NCI-H2196 treated with DMSO at 0.1 percent for 48 hours (cell line): Measurements from ENCODE around the gene TEFM.
A peak's percentile ranks its signal among the peaks of the same experiment; 100 is the strongest.
"Not testable (repeated sequence)": the region's sequence is repeated elsewhere in the genome, so short reads cannot be mapped to it uniquely, and the experiment has no call there.

Source experiments
- DNase-seq: peaks from one replicate; lab custom pipeline; 2025; ENCODE audit not compliant: unreplicated experiment; lab: John Stamatoyannopoulos, UW

The TEFM gene, protein sequence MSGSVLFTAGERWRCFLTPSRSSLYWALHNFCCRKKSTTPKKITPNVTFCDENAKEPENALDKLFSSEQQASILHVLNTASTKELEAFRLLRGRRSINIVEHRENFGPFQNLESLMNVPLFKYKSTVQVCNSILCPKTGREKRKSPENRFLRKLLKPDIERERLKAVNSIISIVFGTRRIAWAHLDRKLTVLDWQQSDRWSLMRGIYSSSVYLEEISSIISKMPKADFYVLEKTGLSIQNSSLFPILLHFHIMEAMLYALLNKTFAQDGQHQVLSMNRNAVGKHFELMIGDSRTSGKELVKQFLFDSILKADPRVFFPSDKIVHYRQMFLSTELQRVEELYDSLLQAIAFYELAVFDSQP

DNA sequence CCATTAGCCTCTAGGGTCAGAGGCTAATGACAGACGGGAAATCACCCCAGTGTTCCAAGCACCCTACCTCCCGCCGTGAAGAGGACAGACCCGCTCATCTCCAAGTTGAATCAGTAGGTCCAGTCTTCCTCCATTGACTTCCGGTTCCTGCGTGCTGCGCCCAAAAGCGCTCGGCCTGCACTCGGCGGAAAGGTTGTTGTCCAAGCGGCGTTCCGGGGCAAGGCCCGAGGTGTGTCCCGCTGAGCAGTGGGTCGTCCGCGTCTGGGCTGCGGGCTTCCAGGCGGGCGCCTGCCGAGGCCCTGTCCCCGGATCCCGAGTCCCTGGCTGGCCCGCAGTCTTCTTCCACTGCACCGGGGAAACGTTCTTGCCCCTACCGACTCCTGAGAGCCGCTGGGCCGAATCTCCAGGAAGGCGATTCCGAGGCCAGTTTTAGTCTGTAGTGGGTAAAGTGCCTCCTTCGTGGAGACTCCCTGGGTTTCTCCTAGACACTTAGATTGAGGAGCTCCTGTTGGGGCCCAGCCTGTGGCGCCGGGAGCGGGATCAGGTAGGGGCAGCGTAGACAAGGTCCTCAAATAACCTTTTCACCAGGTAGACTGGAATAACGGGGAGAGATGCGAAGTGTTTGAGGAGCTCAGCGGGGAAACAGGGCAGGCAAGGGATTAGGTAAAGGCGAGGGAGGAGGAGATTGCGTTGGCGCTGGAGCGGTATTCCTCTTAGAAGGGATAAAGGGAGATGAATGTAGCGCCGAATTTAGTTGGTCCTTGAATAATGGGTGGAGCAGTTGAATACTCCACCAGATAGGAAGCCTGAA lies at the start of gene TEFM:
Gene TEFM, minus strand, starts transcription at position 138 of the 811 bp plus-strand sequence. Its CDS starts 40 bp downstream, at position 98.
- DNase-seq = peak; percentile 33

DNA sequence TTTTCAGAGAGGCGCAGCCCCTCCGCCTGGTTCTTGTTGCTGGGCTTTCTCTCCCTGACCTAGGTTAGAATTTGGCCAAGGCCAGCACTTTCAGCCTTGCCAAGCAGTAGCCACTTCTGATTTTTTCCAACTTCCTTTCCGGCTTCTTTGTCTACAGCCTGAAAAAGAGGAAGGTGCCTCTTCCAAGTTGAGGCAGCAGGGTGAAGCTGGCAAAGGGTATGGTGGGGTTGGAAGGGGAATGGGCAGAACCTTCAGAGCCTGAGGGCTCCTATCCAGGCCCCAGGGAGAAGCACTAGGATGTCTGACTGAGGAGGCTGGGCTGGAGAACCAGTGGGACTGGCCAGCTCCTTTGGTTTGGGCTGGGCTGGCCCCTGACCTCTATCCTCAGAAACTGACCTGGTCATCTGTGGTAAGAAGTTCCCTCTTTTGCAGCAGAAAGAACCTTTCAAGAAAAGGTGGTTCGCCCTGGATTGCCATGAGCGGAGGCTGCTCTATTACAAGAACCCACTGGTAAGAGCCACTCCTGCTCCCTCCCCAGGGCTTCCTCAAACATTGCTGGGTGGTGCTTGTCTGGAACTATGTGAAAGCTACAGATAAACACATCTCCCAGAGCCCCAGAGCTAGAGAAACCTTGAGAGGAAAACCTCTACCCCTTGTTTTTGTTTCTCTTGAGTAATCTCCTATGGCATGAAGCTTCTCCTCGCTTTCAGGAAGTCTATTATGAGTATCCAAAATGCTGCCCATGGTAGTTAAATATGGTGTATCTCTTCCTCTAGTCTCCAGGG lies 48.2 kb upstream of the TEFM start:
- no peak for DNase-seq

DNA sequence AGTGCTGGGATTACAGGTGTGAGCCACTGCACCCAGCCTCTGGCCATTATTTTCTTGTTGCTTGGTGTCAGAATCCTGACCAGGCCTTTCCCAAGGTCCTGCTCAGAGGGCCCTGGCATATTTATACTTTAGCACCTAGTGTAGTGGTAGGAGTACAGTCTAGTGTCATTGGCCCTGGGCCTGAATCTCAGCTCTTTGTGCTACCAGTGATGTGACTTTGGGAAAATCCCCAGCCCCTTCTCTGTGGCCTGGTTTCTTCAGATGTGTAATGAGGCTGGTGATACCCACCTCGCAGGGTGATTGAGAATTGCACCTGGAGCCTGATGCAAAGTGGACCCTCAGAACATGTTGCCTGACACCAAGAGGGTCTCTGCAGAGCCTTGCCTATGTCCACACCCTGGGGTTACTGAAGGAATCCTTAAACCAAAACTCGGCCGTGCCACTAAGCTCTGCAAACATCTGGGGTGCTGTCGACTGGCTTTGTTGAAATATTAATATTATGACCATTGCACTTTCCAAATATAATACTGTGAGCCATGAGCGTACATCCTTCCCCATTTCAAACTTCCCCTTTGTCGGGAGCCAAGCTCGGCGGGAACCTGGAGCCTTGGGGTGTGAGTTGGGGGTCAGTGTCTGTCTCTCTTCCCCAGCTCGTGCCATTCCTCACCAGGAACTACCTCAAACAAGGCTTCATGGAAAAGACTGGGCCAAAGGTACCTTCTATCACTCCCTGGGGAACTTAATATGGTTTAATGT lies 46.8 kb upstream of the TEFM start:
- no peak for DNase-seq

DNA sequence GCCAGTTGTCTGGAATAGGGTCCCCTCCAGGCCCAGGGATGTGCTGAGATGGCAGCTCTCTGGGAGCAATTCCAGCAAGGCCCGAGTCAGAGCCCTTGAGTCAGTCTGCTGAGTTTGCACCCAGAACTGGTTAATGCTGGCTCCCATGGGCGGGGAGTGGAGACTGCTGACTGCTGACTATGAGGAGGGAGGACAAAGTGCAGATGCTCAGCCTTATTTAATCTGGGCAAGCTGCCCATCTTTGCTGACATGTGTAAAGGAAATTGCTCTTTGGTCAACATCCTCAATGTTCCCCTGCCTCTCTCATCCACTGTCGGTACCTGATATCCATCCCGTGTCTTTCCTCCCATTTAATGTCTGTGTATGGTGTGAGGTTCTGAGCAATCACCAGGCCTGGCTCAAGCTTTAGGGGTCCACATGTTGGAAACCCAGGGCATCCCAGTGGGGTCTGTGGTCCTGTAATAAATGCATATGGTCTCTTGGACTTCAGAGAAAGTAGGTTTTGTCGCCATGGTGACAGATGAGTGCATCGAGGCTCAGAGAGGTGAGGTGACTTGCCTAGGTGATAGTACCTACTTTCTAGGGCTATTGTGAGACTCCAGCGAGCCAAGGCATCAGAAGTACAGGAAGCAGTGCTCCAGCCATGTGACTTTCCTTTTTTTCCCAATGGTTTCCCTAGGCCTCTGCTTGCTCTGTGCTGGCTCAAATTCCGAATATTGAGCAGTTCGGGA lies 44.8 kb upstream of the TEFM start:
- peak; percentile 48 for DNase-seq

DNA sequence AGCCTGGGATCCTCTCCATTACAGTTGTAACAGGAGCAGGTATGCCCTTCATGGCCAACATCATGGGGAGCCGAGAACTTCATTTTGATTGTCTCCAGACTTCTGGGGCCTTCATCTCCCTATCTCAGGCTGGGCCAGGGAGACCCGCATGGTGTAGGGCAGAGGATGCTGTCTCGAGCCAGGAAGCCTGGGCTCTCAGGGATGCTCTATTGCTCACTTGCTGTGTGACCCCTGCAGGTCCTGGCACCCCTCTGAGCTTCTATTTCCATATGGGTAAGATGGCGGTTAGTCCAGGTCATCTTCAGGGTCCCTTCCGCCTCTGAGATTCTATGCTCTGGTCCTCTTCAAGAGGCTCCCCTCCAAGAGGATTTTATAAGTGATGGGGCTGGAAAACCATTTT lies 44.2 kb upstream of the TEFM start:
- DNase-seq = no peak

DNA sequence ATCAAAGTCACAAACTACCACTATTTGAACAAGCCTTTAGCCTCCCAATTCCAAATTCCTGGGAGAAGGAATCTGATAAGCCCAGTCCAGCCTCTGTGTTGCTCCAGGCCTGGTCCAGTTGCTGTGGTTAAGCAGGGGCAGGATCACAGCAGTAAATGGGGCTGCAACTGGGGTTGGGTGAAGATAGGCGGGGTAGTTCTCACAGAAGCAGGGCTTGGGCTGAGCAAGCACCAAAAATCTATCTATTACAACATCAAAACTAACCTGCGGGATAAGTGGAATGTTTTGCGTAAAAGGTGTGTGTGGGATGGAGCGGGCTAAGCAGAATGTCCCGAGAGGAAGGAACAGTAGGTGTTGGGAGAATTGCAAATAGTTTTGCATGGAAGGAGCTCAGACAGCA lies 41.8 kb upstream of the TEFM start:
- DNase-seq = no peak

DNA sequence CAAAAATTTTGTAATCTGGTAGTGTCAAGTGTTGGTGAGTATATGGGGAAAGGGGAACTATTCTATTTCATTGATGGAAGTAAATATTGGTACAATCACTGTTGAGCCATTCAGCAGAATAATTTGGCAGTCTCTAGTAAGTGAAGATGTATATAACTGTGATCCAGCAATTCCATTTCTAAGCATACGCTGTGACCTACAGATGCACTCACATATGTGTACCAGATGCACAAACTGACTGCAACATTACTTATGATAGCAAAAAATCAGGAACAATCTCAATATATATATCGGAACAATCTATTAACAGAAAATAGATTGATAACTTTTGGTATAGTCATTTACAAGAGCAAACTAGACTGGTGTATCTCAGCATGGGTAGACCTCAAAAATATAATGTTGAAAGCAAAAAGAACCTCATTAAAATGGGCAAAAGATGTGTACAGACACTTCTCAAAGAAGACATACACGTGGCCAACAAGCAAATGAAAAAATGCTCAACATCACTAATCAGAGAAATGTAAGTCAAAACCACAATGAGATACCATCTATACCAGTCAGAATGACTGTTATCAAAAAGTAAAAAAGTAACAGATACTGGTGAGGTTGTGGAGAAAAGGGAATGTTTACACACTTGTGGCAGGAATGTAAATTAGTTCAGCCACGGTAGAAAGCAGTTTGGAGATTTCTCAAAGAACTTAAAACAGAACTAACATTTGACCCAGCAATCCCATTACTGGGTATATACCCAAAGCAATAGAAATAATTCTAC lies 36.5 kb upstream of the TEFM start:
- no peak for DNase-seq

DNA sequence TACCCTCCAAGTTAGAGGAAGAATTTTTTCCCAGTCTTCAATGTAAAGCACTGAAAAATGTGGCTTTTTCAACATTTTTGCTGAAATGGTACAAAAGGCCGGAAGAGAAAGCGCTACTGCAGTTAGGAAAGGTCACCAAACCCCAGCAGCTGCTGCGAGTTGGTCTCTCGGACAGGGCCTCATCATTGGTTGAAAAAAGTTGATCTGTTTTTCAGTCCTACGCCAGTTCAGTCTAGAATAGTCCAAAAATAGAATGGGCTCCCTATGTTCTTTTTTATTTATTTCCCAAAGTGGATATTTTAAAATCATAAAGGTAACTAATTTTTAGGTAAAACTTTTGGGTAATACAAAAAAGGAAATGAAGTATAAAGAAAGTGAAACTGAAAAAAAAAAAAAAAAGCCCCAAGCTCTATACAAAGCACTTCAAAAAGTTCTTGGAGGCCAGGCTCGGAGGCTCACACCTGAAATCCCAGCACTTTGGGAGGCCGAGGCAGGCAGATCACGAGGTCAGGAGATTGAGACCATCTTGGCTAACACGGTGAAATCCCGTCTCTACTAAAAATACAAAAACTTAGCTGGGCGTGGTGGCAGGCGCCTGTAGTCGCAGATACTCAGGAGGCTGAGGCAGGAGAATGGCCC lies 33.1 kb upstream of the TEFM start:
- no peak for DNase-seq

DNA sequence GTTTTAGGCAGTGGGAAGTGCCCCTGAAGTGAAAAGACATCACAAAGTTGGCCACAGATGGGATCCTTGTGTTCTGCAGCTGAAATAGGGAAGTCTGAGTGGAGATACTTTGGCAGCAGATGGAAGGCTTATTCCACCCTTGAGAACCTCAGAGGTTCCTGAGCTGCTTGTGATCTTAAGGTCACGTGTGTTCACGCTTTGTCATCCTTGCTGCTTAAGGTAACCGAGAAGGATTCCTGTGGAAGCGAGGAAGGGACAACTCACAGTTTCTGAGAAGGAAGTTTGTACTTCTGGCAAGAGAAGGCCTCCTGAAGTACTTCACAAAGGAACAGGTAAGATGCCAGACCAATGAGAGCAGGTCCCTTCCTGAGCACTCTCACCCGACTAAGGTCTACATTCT lies 27.9 kb upstream of the TEFM start:
- DNase-seq = no peak

DNA sequence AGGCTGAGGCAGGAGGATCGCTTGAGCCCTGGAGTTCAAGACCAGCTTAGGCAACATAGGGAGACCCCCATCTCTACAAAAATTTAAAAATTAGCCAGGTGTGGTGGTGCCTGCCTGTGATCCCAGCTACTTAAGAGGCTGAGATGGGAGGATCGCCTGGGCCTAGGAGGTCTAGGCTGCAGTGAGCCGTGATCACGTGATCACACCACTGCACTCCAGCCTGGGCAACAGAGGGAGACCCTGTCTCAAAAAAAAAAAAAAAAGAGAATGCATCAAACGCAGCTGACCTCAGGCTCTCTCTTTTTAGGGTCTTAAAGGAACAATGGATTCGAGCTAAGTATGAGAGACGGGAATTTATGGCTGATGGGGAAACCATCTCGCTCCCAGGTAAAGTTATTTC lies 25.5 kb upstream of the TEFM start:
- DNase-seq = not testable (repeated sequence)

DNA sequence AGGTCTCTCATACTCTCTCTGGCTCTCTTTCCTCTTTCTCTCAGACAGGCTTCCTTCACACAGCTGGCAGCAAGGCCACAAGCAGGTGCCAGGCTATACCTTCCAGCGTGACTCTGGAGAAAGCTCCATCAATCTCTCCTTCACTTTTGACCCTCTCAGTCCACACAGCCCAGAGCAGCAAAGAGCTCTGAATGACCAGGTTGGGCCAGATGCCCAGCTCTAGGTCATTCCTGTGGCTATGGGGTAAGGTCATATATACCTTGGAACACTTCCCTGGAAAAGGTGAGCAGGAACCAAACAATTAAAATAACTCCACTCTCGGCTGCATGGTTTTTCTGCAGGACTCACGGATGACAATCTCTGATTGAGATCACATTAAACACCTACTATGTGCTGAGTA lies 24.5 kb upstream of the TEFM start:
- DNase-seq = no peak

DNA sequence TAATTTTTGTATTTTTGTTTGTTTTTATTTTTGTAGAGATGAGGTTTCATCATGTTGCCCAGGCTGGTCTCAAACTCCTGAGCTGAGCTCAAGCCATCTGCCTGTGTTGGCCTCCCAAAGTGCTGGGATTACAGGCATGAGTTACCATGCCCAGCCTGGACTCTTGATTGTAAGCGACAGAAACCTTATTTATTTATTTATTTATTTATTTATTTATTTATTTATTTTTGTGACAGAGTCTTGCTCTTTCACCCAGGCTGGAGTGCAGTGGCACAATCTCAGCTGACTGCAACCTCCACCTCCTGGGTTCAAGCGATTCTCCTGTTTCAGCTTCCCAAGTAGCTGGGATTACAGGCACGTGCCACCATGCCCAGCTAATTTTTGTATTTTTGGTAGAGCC lies 23.8 kb upstream of the TEFM start:
- not testable (repeated sequence) for DNase-seq

DNA sequence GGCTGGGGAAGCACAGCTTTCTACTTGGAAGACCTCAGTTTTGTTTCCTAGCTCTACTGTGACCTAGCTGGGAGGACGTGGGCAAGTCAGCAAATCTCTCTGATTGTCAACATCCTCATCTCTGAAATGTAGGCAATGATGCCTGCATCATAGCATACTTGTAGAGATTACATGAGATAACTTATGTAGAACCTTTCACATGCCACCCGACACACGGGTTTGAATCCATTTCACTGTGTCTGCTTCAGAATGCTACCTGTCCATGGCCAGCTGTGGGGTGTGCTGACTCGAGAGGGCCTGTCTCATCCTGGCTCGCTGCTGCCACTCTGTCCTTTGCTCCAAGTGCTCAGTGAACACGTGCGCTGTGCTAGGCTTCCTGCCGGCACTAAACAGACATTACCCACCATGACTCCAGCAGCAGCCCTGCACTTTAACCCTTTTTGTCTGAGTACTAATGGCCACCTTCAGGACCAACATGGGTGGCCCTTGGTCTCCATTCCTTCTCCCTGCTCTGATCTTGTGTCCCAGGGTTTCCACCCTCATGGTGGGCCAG lies 23.1 kb upstream of the TEFM start:
- no peak for DNase-seq

DNA sequence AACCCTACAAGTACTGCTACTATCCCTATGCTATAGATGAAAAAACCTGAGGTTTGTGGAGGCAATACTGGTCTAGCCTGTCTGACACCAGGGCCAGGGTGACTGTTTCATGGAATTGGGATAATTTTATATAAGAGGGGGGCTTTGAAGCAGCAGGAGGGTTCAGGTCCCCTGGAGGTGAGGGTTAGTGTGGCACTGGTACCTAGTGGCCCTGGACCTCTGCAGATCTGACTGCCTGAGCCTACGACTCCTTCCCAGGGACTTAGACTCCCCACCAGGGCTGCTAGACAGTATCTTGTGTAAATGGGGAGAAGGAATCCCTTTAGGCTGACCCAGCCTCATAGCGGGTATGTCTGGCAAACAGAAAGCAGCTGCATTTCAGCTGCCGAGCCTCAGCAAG lies 22.5 kb upstream of the TEFM start:
- DNase-seq = no peak

DNA sequence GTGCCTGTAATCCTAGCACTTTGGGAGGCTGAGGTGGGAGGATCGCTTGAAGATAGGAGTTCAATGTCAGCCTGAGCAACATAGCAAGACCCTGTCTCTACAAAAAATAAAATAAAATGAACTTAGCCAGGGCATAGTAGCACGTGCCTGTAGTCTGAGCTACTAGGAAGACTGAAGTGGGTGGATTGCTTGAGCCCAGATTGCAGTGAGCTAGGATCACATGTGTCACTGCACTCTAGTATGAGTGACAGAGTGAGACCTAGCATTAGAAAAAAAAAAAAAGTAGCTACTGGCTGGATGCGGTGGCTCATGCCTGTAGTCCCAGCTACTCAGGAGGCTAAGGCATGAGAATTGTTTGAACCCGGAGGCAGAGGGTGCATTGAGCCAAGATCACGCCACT lies 21.7 kb upstream of the TEFM start:
- DNase-seq = no peak

DNA sequence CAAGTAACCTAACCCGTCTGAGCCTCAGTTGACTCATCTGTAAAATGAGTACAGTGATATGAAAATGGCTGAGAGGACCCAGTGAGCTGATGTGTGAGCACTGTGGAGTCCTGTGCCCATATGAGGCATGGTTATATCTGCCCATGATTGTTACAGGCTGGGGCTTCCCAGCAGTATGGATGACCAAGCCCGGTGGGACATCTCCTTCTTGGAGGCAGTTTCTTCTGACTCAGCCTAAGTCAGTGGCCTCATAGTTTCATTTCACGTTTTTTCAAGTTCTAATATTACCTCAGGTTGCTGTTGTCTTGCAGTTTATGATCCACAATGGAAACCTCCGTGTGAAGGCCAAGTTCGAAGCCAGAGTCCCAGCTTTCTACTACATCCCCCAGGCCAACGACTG lies 20.5 kb upstream of the TEFM start:
- DNase-seq = no peak

DNA sequence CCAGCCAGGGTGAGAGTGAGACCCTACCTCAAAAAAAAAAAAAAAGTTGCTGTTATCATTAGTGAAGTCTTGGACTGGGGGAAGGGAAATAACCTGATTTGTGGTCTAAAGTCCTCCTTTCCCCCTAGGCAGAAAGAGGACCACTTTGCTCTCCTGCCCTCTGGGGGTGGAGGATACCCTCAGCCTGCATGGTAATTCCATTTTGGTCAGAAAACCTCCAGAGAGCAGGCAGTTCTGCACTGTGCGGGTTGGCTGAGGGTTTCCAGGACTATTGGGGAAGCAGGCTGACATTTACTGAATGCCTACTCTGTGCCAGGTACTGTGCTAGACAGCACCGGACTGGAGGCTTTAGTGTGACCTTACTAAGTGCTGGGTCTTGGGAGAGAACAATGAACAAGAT lies 18.3 kb upstream of the TEFM start:
- DNase-seq = no peak

DNA sequence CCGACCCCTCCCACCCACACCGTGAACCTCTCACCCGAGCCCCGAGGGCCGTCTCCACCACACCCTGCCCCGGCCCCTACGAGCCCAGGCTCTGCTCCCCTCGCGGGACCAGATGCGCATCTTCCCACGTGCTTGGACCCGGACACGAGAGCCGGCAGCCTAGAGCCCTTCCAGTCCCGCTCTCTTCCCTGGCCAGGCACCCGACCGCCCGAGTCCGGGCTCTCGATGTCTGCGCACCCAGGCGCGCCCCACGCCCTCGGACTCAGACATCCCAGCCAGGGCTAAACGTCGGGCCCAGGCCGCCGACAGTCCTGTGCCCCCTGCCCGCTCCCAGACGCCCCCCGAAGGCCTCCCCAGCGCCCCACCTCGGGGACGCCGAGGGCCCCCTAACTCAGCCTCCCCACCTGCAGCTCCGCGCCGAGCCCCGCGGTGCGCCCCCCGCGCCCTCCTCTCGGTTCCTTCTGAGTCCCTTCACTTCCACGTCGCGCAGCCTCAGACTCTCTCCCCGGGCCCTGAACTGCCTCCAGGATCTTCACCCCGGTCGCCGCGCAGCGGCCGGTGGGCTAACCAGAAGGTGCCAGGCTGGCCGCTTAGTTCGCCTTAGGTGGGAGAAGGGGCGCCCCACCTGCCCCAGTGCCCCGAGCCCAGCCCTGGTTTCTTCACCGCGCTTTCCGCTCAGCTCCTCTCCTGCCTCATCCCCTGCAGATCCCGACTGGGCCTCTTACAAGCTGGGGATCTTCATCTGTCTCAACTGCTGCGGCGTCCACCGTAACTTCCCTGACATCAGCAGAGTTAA lies 16.4 kb upstream of the TEFM start:
- no peak for DNase-seq
